ENCODE measurements around the gene CFAP77. TPM values are rescaled to one million over a fixed set of nuclear protein-coding genes. Genes with fewer than 3 reads are reported as not detected.

Gene CFAP77
- total and polyA plus RNA-seq, 2 of the 8 experiments (the other 6 are each of a cell fraction or from before 2014, with no cell fraction given): 0.63 to 0.97 TPM

DNA sequence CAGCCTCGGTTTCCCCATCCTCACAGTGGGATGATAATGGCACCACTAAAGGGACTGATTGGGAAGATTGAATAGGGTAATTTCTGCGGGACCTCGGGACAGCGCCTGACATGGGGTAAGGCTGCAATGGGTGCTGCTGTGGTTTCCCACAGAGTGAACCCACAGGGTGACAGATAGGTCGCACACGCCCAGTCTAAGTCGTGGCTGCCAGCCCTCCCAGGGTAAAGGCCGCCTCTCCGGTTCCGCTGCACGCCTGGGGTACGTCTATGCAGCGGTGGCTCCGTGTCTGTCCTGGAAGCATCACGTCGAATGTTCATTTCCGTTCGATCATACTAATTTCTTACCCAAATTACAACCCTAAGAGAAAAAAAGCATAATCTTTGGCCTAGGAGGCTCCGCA lies 631 bp downstream of the CFAP77 start:
- peaks cover 15% of the 10 kb centered on the region; the same call in 1 of the 2 replicates for H3K23me2 ChIP-seq (ENCODE audit: low read depth, low read length)
- ChIA-PET POLR2A (ENCODE audit: partially characterized antibody) (interaction anchor here (0.7 kb wide), 1 partner anchor 176 kb away, joined by 3 read pairs; no protein-coding TSS in a partner anchor), CTCF (ENCODE audit: partially characterized antibody) (interaction anchor here (1.1 to 1.6 kb wide), 4 partner anchors 29 to 150 kb away, joined by 3 to 4 read pairs (median 4); no protein-coding TSS in a partner anchor)
- no peak overlapping the region for H3K56ac ChIP-seq (replicated peaks; ENCODE audit: insufficient read length, low read depth, low read length)
- H3K4me1 ChIP-seq (replicated peaks in 1 of 4; ENCODE audit: control insufficient read depth in 3 of 4, insufficient read depth in 4 of 4, low read length in 3 of 4): peaks cover 6 to 14% (median 7%) of the 10 kb centered on the region in 4 experiments; a peak in 6 of 7 replicates
- no peak overlapping the region for H3K4ac ChIP-seq (replicated peaks; ENCODE audit: insufficient read length, low read depth, low read length)
- DNase-seq (ENCODE audit: low read depth in 1 of 2, low spot score in 2 of 2) (no peak), FAIRE-seq (no peak)
- H2BK5ac ChIP-seq (ENCODE audit: low read depth, low read length): no peak overlapping the region
- no peak overlapping the region for H4K91ac ChIP-seq (replicated peaks; ENCODE audit: insufficient read length, low read length)
- peaks cover 1 to 20% (median 13%) of the 10 kb centered on the region in 4 experiments; a peak in 6 of 7 replicates for H3K27me3 ChIP-seq (replicated peaks in 1 of 4; ENCODE audit: control insufficient read depth in 3 of 4, extremely low read depth in 1 of 4, insufficient read depth in 3 of 4, low read length in 3 of 4)
- H3K23ac ChIP-seq (ENCODE audit: insufficient read length): no peak overlapping the region
- no peak overlapping the region for H3K27ac ChIP-seq (ENCODE audit: low read depth, low read length)
- H4K8ac ChIP-seq (ENCODE audit: extremely low read depth, insufficient read depth, low read length): no peak overlapping the region
- no peak overlapping the region for H2BK20ac ChIP-seq (ENCODE audit: low read length)
- no peak overlapping the region for H2BK12ac ChIP-seq (ENCODE audit: low read depth, low read length)
- WGBS, 2 experiments (ENCODE audit: extremely low coverage in 1 of 2, insufficient coverage in 1 of 2, insufficient read length in 1 of 2, insufficient replicate concordance in 2 of 2, low coverage in 1 of 2, low lambda C conversion rate in 2 of 2, missing lambda C conversion rate in 1 of 2): 10% methylated on average over 19 of the region's 19 CpGs; no CpG with 5 or more reads in 1 of the 2 experiments
- peaks cover 0 to 3% of the 10 kb centered on the region in 2 experiments for H4K20me1 ChIP-seq (replicated peaks in 1 of 2; ENCODE audit: control insufficient read depth in 1 of 2, insufficient read depth in 2 of 2, low read length in 2 of 2)
- H3K18ac ChIP-seq (ENCODE audit: extremely low read depth, low read length): no peak overlapping the region
- no peaks in the 10 kb centered on the region for H3K36me3 ChIP-seq (ENCODE audit: control insufficient read depth in 2 of 4, insufficient read depth in 4 of 4, low read length in 3 of 4)
- no peaks in the 10 kb centered on the region; a peak in 1 of 4 replicates for H3K9me3 ChIP-seq (ENCODE audit: insufficient read depth in 2 of 2, low read depth in 1 of 2, low read length in 1 of 2)
- H2AFZ ChIP-seq (ENCODE audit: low read length): no peak overlapping the region
- H2BK15ac ChIP-seq (ENCODE audit: low read length): no peak overlapping the region
- H3K14ac ChIP-seq (ENCODE audit: insufficient read length): no peak overlapping the region
- peak overlapping the region; percentile 41 to 88 for H3K4me2 ChIP-seq (ENCODE audit: insufficient read depth in 1 of 2, low read depth in 2 of 2, low read length in 2 of 2)
- no peak overlapping the region for H2AK5ac ChIP-seq (ENCODE audit: low read depth, low read length)
- H3K79me1 ChIP-seq (ENCODE audit: low read depth, low read length): peaks cover 2% of the 10 kb centered on the region; the same call in 1 of the 2 replicates
- no peak overlapping the region for H2BK120ac ChIP-seq (replicated peaks; ENCODE audit: low read depth, low read length)
- peak overlapping the region; percentile 45 to 65 (median 56) for H3K4me3 ChIP-seq (ENCODE audit: extremely low read depth in 1 of 4, insufficient read depth in 2 of 4, low read depth in 3 of 4, low read length in 4 of 4)
- peaks cover 0 to 6% of the 10 kb centered on the region in 2 experiments; a peak in 2 of 4 replicates for H3K79me2 ChIP-seq (ENCODE audit: control insufficient read depth in 1 of 2, insufficient read depth in 2 of 2, low read length in 2 of 2)
- H4K5ac ChIP-seq (ENCODE audit: insufficient read length, low read depth, low read length): no peak overlapping the region
- no peak overlapping the region for H3K9ac ChIP-seq (replicated peaks in 1 of 4; ENCODE audit: extremely low read depth in 1 of 4, low read depth in 3 of 4, low read length in 3 of 4)

Data from H1 (cell line).